Measurements from ENCODE around the gene ZNF277.

Gene ZNF277, protein sequence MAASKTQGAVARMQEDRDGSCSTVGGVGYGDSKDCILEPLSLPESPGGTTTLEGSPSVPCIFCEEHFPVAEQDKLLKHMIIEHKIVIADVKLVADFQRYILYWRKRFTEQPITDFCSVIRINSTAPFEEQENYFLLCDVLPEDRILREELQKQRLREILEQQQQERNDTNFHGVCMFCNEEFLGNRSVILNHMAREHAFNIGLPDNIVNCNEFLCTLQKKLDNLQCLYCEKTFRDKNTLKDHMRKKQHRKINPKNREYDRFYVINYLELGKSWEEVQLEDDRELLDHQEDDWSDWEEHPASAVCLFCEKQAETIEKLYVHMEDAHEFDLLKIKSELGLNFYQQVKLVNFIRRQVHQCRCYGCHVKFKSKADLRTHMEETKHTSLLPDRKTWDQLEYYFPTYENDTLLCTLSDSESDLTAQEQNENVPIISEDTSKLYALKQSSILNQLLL

DNA sequence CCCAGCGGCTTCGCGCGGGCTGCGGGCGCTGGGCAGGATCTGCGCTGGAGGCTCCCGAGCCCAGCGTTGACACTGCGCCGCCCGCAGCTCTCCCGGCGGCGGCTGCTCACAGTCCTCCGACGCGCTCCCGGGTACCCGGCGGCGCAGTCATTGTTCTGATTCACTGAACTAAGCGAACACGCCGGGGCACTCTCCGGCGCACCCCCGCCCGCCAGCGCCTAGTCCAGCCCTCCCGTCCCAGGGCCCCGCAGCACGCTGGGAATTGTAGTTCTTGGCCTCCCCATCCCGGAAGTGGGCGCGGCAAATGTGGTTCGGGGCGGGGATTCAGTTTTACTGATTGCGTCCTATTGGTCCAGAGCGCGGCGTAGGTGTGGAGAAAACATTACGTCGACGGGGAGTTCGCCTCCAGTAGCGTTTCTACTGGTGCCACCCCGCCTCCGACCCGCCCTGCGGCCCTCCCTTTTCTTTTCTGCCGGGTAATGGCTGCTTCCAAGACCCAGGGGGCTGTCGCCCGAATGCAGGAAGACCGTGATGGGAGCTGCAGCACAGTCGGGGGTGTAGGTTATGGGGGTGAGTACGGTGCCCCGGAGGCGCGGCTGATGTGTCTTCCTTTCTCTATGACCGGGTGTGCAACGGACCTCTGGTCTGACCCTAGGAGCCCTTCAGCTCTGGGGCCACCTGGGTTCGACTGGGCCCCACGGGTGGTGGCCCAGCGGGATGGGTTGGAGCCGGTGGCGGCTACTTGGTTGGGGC, at the start of gene ZNF277, which contains the start of gene DOCK4:
Gene ZNF277, plus strand, starts transcription at position 458 of the 753 bp plus-strand sequence. Its CDS starts 22 bp downstream, at position 480.
Gene DOCK4, minus strand, starts transcription at position 162 of the 753 bp plus-strand sequence. CDS start 261 bp downstream, outside the sequence.
- peak; percentile 96 to 99 (median 98) for DNase-seq

GRCh38 chr7:112157072-112157471, 49.4 kb upstream of the ZNF277 start:
- DNase-seq, result no peak

GRCh38 chr7:112159351-112159750, 47.1 kb upstream of the ZNF277 start:
- DNase-seq, result no peak

- no peak for DNase-seq
These were observed 46.2 kb upstream of the ZNF277 start for GRCh38 chr7:112160130-112160770.

DNA sequence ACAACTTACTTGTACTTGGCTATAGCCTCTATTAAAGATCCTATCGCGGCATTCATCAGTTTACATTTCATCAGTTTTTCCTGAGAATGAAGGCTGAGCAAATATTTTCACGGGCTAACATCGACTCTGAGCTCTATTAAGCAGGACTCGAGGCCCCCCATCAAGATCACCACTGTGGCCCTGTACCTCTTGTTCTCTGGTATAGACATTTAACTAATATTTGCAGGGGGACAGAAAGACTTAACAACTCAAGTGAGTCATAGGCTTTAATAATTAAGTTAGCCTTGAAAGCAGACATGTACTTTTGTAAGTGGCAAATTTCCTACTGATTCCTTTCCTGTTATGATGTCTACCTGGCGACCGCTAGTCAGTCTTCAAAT, 45.7 kb upstream of the ZNF277 start:
- DNase-seq, result no peak

GRCh38 chr7:112161253-112162141, 45.0 kb upstream of the ZNF277 start:
- no peak for DNase-seq

- no peak for DNase-seq
These were observed 44.2 kb upstream of the ZNF277 start for GRCh38 chr7:112162142-112162766.

GRCh38 chr7:112162784-112163506, 43.5 kb upstream of the ZNF277 start:
- DNase-seq, result no peak

DNA sequence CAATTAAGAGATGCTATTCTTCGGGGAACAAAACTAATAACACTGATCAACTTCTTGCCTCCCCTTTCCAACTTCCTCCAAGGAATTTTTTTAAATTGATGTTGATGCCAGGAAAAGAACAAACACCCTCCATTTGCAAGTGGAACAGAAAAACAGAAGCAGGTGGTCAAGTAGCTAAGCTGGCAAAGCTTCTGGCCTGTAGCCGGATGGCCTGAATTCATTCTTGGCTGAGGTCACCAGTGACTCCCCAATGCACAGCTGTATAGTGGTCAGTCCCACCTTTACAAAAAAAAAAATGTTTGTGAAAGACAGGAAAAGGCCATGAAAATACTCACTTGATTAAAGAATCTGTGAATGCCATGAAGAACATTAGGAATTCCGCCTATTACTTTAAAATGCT, 39.3 kb upstream of the ZNF277 start:
- no peak for DNase-seq

- DNase-seq, result no peak
These were observed 37.6 kb upstream of the ZNF277 start for GRCh38 chr7:112168915-112169314.

GRCh38 chr7:112171673-112172072, 34.8 kb upstream of the ZNF277 start:
- no peak for DNase-seq

DNA sequence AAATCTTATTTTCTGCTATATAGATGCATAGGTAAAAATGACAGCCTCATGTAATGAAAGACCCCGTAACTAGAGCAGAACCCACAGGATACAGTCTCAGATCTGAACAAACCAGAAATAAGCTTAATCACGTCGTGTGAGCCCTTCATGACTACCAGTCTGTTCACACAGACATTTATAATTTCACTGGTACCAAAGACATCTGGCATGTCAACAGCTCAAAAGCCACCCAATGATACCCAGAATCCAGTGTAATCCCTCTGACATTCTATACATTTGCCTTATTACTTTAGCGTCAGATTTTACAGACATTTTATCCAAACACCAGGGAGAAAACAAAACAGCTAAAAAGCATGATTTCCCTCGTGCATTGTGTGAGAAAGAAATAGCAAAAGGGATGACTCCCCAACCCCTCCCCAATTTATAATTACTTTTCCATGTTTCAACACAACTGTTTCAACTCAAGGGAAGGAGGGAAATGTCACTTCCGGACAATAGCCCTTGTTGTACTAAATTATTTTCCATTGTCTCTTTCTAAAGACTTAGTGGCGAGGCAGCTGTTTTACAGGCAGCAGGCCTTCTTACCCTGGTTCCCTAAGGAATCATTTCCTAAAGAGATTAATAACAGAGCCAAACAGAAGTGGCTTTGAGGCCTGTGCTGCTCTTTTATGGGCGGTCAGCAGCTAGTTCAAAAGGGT, 33.5 kb upstream of the ZNF277 start:
- DNase-seq, result no peak

- no peak for DNase-seq
These were observed 33.0 kb upstream of the ZNF277 start for GRCh38 chr7:112173568-112173905.

- DNase-seq, result no peak
These were observed 32.3 kb upstream of the ZNF277 start for GRCh38 chr7:112174192-112174591.

- DNase-seq, result no peak
These were observed 30.3 kb upstream of the ZNF277 start for GRCh38 chr7:112176241-112176640.

- DNase-seq, result no peak
These were observed 29.6 kb upstream of the ZNF277 start for GRCh38 chr7:112176693-112177415.

- DNase-seq, result no peak
These were observed 26.3 kb upstream of the ZNF277 start for GRCh38 chr7:112180223-112180622.

- no peak for DNase-seq
These were observed 23.7 kb upstream of the ZNF277 start for GRCh38 chr7:112182749-112183148.

GRCh38 chr7:112183266-112183665, 23.2 kb upstream of the ZNF277 start:
- DNase-seq, result no peak

DNA sequence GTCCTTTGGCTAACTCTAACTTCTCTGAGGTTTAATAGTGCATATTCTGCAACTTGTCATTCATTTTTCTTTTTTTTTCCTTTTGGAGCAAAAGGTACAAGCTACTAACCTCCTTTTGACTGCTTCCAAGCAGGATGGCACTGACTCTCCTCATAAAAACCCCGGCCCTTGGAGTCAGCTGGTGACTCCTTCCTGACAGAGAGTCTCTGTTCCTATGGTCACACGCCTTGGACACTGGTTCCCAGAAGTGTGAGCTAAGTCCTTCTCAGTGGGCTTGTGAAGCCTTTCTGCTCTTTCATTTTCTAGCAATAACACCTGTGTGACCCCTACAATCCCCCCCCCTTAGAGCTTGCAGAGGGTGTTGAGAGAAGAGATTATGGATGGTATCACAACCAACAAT, 22.0 kb upstream of the ZNF277 start:
- DNase-seq, result no peak
